NCI-H1417 treated with DMSO at 0.1 percent for 48 hours (cell line): ENCODE results near the gene PLPP6.

Experiments used
- DNase-seq: peaks from one replicate; lab custom pipeline; 2025; lab: John Stamatoyannopoulos, UW

The PLPP6 gene

DNA sequence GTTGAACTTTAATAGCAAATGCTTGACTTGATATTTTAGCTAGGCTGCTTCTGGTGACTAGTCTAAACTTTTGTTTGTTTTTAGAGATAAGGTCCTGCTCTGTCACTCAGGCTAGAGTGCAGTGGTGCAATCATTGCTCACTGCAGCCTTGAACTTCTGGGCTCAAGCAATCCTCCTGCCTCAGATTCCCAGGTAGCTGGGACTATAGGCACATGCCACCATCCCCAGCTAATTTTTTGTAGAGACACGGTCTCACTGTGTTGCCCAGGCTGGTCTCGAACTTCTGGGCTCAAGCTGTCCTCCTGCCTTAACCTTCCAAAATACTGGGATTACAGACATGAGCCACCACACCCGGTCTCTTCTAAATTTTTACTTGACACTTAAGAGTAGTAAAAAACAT, 38.0 kb downstream of the PLPP6 start:
- DNase-seq = no peak

DNA sequence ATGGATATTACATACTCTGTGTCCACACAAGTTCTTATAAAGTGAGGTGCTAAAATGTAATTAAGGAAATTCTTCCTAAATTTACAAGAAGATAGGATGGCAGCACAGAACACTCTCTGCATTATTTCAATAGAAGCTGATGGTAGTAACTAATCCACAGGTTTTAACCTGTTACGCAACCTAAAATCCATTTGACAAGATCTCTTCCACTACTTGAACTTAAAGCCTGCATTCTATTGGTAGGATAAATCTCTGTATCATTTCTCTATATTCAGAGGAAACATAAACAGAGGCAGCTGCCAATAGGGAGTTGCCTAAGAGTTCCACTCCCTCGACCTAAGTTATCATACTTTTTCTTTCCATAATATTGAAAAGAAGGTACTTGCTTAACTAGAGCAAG, 38.8 kb downstream of the PLPP6 start:
- DNase-seq = no peak

DNA sequence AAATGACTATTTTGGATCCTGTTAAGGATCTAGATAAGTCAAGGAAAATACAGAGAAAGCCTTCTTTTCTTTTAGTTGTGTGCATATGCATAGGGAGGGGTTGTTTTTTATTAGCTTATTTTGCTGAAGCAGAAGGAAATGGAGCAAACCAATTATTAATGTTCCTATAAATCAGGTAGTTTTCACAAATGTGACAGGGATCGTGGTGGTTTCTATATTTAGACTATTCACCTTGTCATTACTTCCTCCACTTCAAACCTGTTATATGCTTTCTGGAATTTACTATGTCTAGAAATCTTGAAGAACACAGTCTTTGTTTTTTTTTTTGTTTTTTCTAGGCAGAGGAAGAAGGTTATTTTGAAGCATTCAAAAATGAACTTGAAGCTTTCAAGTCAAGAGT, 39.4 kb downstream of the PLPP6 start:
- DNase-seq = no peak

DNA sequence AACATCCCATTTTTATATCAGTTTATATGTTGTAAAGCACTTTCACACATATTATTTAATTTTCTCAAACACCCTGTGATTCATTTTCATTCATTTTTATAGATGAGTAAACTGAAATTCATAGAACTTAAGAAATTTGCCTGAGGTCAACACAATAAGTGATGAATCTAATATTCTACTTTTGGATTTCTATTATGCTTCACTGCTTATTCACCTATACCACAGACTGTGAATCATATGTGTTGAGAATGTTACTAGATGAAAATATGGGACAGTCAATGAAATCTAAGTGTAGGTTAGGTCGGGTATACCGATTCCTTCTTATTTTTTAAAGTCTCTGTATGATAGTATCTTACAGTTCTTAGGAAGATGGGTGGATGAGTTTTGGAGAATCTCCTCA, 42.0 kb downstream of the PLPP6 start:
- DNase-seq = no peak

DNA sequence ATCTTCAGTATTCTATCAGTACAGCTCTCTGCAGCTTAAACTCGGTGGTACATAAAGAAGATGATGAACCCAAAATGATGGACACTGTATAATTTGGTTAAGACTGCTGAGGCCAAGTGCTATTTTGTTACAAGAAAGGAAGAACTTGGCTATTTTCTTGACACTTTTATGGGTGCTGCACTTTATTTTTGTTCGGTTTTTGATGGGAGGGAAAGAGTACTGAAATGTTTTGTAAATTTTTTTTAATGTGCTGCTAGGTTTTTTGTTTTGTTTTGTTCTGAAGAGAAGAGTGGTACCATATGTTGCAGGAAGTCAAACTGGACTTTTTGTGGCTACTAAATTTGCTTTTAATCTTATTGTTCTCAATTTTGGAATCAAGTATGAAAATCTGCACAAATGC, 43.9 kb downstream of the PLPP6 start:
- DNase-seq = no peak

DNA sequence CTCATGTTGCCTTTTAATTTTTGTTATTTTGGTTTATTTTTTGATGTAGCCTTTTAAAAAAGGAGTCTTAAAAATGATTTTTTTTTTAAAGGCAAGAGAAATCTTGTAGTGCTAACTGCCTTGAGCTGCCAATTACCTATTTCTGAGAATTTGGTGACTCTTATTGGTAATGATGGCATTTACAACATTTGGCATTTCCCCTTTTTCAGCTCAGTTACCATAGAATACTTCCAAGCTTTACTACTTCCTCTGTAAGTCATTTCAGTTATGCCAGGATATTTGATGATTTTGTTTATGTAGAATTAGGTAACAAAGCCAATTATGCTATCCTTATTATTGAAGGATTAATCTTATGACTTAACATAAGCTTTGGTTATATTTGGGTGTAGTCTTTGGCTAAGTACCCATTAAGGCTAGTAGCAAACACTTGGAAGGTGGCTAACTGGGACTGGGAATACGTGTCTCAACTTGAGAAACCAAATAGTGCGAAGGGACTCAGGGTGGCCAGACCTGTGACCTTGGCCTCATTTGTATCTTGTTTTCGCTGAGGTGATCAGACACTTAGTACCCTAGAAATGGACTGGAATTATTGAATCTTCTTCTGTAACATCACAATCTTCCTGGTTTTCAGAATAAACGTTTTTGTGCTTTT, 45.0 kb downstream of the PLPP6 start:
- no peak for DNase-seq

DNA sequence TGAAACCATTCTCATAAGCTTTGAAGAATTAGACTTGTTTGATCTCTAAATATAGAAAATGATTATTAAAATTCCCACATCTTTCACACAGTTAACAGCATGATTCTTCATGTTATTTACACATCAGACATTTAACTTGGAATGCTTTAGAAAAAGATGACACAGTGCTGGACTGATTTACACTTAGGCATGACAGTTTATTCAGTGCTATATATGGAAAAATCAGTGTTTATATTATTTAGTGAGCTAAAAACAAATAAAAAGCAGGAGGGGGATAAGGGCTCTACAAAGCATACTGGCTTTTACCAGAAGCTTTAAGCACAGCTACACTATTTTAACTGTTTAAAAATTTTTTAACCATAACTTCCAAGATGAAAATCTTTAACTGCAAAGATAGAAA, 47.3 kb downstream of the PLPP6 start:
- no peak for DNase-seq

DNA sequence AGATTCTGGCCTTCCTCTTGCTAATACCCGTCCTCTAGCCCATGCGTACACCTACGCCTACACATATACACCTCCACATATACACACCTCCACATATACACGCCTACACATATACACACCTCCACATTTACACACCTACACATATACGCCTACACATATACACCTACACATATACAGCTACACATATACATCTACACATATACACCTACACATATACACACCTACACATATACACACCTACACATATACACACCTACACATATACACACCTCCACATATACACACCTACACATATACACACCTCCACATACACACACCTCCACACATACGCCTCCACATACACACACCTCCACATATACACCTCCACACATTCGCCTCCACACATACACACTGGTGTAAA, 51.8 kb downstream of the PLPP6 start:
- DNase-seq = no peak

DNA sequence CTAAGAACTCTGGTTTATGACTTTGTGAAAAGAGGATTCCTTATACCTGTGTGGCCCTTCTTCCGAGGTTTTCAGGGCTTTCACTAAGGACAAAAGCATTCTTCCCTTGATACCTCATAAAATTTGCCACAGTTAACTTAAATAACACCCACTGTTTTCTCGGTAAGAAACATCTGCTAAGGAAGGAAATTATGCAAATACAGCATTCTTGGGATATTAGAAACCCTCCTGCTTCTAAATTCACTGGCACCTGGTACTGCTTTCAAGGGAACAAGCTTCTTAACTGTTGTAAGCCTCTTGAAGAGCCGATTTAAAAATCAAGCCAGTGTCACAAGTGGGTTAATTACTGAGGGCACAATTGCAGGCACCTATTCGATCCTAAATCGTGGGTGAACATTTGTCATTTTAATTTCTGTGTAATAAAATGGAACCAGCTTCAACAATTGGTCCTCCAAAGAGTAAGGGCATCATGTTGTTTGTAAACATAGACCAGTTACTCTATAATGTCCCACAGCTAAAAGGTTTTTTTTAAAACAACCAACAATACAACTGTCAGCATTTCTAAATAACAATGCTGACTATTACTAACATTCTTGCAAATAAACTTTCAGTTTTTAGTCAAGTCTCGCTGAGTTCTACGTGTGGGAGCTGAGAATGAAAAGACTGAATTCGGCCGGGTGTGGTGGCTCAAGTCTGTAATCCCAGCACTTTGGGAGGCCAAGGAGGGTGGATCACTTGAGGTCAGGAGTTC, 52.3 kb downstream of the PLPP6 start:
- DNase-seq = no peak
